Left lung (tissue), 10 donors: Measurements from ENCODE around the gene ZNF793. TPM values are rescaled to one million over a fixed set of nuclear protein-coding genes. Genes with fewer than 3 reads are reported as not detected.

Experiments used
- ATAC-seq: fragments of 200-7000 bp; cut with Tn5 transposase; one replicate; pipeline ENCODE4 v1.9.1; 2020; ENCODE audit warnings: moderate library complexity
- DNase-seq, 4 donors: peaks; one replicate each; pipeline ENCODE4 v3.0.0-alpha.2; 2013 to 2020
- H3K27ac ChIP-seq, 2 donors: fragments of 200-600 bp; sonication (generic) in 1 of 2; one replicate each; pipeline versions ENCODE4 v1.5.0 to v1.8.0; 2020 to 2021
- H3K27me3 ChIP-seq, 2 donors: fragments of 200-600 bp; sonication (generic) in 1 of 2; one replicate each; pipeline versions ENCODE4 v1.5.0 to v1.8.0; 2020 to 2021
- H3K36me3 ChIP-seq, 2 donors: fragments of 200-600 bp; sonication (generic) in 1 of 2; one replicate each; pipeline versions ENCODE4 v1.5.0 to v1.8.0; 2020 to 2021
- H3K4me1 ChIP-seq, 2 donors: fragments of 200-600 bp; one replicate each; pipeline ENCODE4 v1.8.0; 2021
- H3K4me3 ChIP-seq, 2 donors: fragments of 200-600 bp; sonication (generic) in 1 of 2; one replicate each; pipeline versions ENCODE4 v1.5.0 to v1.8.0; 2020 to 2021; ENCODE audit warnings: mild to moderate bottlenecking in 1 of 2
- H3K9me3 ChIP-seq, 2 donors: fragments of 200-600 bp; sonication (generic) in 1 of 2; one replicate each; pipeline versions ENCODE4 v1.5.0 to v1.8.0; 2020 to 2021
- CTCF ChIP-seq, 2 donors: fragments of 200-600 bp; sonication (generic) in 1 of 2; IDR thresholded peaks; one replicate each; pipeline versions ENCODE4 v1.5.0 to v1.8.0; 2021; ENCODE audit warnings: antibody characterized with exemption in 2 of 2
- intact Hi-C, 2 donors: fragments of 100-400 bp; cut with DNase I; formaldehyde crosslinking; loops; one replicate each; pipeline versions ENCODE4 v1.11.2 to v1.14.2; 2022
- polyA plus RNA-seq, 6 donors: library from polyadenylated mRNA; unstranded; fragments of 120-200 nt; gene quantifications; one replicate each; pipeline ENCODE4 v1.2.1, GENCODE V29; 2013; ENCODE audit not compliant: insufficient read length in 6 of 6
- total RNA-seq, 2 donors: library from RNA; stranded (reverse); fragmentation: NEBNext Ultra II Directional; extraction: Animal tissue kit (Norgen Biotek cat#: 25700); gene quantifications; one replicate each; pipeline ENCODE4 v1.2.1, GENCODE V29; 2021
- donor health status: DM: no; HTN: yes; CAD: no.
- donor health status: DM: no; HTN: no; CAD: no.

Gene ZNF793
- total and polyA plus RNA-seq, 8 donors: 3.5 to 39.4 (median 35.9) TPM

DNA sequence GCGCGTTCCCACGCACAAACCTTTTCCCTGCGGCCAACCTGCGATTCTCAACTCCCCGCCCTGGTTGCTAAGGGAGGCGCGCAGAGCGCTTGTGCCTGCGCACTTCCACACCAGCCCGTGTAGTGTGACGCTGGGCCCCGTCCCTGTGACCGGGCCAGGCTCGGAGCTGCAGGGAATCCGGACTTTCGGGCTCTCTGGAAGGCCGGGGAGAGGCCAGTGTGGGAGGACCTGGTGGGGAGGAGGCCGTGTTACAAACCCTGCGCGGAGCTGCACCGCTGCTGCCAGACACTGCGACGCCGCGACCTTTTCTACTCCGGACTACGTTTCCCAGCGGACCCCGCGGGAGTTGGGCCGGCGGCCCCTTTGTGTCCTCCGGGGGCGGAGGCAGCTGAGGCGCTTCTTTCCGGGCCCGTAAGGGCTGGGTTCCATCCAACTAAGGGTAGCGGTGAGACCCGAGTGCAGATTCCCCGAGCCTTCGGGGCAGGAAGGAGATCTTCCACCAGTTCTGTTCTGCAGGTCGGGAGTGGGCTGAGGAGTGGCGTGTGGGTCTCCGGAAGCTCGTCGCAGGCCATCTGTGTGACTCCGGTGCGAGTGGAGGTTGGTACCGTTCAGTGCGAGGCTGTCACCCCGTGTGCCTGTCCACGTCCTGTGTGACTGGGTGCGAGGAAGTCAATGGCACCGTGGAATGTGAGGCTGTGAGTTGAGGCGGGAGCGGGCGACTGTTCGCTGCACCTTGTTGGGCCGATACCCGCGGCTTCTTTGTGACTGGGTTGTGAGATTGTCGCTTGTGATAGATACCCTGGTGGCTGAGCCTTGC, 37.6 kb upstream of the ZNF793 start, which contains the start of gene ZNF570:
ZNF570 (plus strand) TSS at position 396 of the 817 bp plus-strand sequence. CDS start 999 bp downstream, outside the sequence.
- Histone ChIP-seq H3K27ac (peak within 1 kb of the TSS; percentile 89 to 90), H3K4me1 (peaks cover 4 to 32% of the 10 kb centered on the region in 2 donors), H3K36me3 (peaks cover 0 to 22% of the 10 kb centered on the region in 2 donors), H3K4me3 (peak within 1 kb of the TSS; percentile 76 to 88), H3K9me3 (peaks cover 0 to 36% of the 10 kb centered on the region in 2 donors), H3K27me3 (no peaks in the 10 kb centered on the region)
- intact Hi-C loops: no loop called here
- ATAC-seq: peak; percentile 87
- DNase-seq: peak; percentile 90 to 94 (median 92)
- TF ChIP-seq CTCF (IDR thresholded peaks at IDR 0.05): no peak

DNA sequence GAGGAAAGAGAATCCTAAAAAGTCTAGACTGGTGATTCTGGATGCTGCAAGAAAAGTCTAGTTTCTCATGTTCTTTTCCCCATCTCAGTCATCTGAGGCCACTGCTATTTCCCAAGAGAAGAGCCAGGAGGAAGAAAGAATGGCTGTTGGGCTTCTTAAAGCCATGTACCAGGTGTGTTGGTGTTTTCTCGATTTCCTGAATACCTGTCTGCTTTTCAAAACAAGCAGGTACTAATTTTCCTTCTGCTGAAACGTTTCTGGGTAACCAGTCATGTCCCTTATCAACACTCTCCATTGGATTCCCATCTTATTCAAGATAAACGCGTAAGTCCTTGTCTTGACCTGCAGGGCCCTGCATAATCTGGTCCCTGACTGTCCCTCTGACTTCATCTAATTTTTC, 36.5 kb upstream of the ZNF793 start:
- Histone ChIP-seq H3K27me3 (no peaks in the 10 kb centered on the region), H3K9me3 (peaks cover 0 to 39% of the 10 kb centered on the region in 2 donors), H3K4me3 (peak overlapping the region; percentile 76 to 88), H3K4me1 (peaks cover 4 to 32% of the 10 kb centered on the region in 2 donors), H3K36me3 (peaks cover 0 to 23% of the 10 kb centered on the region in 2 donors), H3K27ac (no peak overlapping the region)
- DNase-seq: no peak
- intact Hi-C loops: no loop called here
- no peak for TF ChIP-seq CTCF (IDR thresholded peaks at IDR 0.05)
- no peak for ATAC-seq

- intact Hi-C loops: no loop called here
- no peak overlapping the region for H3K4me3 ChIP-seq
- DNase-seq (no peak), ATAC-seq (no peak)
- peaks cover 4 to 24% of the 10 kb centered on the region in 2 donors for H3K4me1 ChIP-seq
- no peak for TF ChIP-seq CTCF (IDR thresholded peaks at IDR 0.05)
- H3K27me3 ChIP-seq: no peaks in the 10 kb centered on the region
- peaks cover 0 to 42% of the 10 kb centered on the region in 2 donors for H3K36me3 ChIP-seq
- peaks cover 0 to 57% of the 10 kb centered on the region in 2 donors for H3K9me3 ChIP-seq
- no peak overlapping the region for H3K27ac ChIP-seq
These were observed 34.6 kb upstream of the ZNF793 start for GRCh38 chr19:37472165-37472564.

DNA sequence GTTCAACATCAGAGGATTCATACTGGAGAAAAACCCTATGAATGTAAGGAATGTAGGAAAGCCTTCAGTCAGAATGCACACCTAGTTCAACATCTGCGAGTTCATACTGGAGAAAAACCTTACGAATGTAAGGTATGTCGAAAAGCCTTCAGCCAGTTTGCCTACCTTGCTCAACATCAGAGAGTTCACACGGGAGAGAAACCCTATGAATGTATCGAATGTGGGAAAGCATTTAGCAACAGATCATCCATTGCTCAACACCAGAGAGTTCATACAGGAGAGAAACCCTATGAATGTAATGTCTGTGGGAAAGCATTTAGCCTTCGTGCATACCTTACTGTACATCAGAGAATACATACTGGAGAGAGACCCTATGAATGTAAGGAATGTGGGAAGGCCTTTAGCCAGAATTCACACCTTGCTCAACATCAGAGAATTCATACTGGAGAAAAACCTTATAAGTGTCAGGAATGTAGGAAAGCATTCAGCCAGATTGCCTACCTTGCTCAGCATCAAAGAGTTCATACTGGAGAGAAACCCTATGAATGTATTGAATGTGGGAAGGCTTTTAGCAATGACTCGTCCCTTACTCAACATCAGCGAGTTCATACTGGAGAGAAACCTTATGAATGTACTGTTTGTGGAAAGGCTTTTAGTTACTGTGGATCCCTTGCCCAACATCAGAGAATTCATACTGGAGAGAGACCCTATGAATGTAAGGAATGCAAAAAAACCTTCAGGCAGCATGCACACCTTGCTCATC, 22.2 kb upstream of the ZNF793 start:
- Histone ChIP-seq H3K9me3 (peaks cover 32 to 100% of the 10 kb centered on the region in 2 donors), H3K36me3 (peaks cover 3 to 66% of the 10 kb centered on the region in 2 donors), H3K27me3 (no peaks in the 10 kb centered on the region), H3K27ac (no peak overlapping the region), H3K4me3 (no peak overlapping the region), H3K4me1 (no peaks in the 10 kb centered on the region)
- no peak for DNase-seq
- no peak for TF ChIP-seq CTCF (IDR thresholded peaks at IDR 0.05)
- intact Hi-C loops: no loop called here
- ATAC-seq: no peak

- Histone ChIP-seq H3K4me1 (no peaks in the 10 kb centered on the region), H3K9me3 (peaks cover 0 to 100% of the 10 kb centered on the region in 2 donors), H3K27ac (no peak overlapping the region), H3K36me3 (no peaks in the 10 kb centered on the region), H3K4me3 (no peak overlapping the region), H3K27me3 (no peaks in the 10 kb centered on the region)
- no peak for DNase-seq
- no peak for ATAC-seq
- no peak for TF ChIP-seq CTCF (IDR thresholded peaks at IDR 0.05)
- intact Hi-C loops: no loop called here
These were observed 14.5 kb upstream of the ZNF793 start for GRCh38 chr19:37492213-37492612.
